KBM-7 (cell line): ENCODE measurements around the gene ABCB11.
"Not testable (repeated sequence)": the region's sequence is repeated elsewhere in the genome, so short reads cannot be mapped to it uniquely, and the experiment has no call there.

ENCODE experiments used
- DNase-seq: peaks from one replicate; pipeline ENCODE4 v3.0.0-alpha.2; 2015
- in situ Hi-C: fragments of 300-500 bp; cut with MboI; formaldehyde crosslinking; loops from 2 replicates; pipeline ENCODE4 v1.14.3; 2020; ENCODE audit warnings: low sequenced_read_pairs, low pct_unique_long_range_greater_than_20kb, mixed read lengths

ABCB11 gene

GRCh38 chr2:169031202-169031601 is at the start of gene ABCB11:
TSS of gene ABCB11 (minus strand) at chr2:169031324. CDS start at chr2:169018125, 13,199 bp downstream.
- in situ Hi-C loops, result no loop called here
- DNase-seq, result no peak

GRCh38 chr2:169080250-169081069 is 49.3 kb upstream of the ABCB11 start:
- peak; percentile 35 for DNase-seq
- in situ Hi-C loops, result no loop called here

DNA sequence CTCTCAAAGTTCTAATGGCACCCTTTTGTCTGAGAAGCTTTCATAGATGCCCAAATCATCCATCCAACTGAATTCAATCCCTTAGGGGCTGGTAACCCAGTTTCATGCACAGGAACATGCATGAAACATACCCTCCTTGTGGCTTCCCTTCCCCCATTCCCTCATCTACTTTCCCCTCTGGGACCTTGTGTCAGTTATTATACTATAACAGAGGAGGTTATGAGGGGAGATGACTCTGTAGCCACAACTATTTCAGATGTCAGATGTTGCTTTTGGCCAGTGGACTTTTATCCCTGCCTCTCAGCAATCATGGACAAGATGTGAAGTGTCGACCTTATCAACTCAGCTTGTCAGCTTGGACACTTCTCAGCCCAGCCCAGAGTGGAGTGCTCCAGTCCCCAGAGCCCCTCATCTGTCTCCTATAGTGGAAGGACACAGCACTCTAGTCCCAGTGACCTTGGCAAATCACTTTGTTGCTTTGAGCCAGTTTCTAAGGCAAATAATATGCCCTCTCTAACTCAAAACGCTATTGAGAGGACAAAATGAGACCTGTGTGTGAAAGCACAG is 46.6 kb upstream of the ABCB11 start:
- in situ Hi-C loops, result no loop called here
- DNase-seq, result no peak

- no peak for DNase-seq
- in situ Hi-C loops, result no loop called here
These were observed 43.0 kb upstream of the ABCB11 start for GRCh38 chr2:169073963-169074751.

DNA sequence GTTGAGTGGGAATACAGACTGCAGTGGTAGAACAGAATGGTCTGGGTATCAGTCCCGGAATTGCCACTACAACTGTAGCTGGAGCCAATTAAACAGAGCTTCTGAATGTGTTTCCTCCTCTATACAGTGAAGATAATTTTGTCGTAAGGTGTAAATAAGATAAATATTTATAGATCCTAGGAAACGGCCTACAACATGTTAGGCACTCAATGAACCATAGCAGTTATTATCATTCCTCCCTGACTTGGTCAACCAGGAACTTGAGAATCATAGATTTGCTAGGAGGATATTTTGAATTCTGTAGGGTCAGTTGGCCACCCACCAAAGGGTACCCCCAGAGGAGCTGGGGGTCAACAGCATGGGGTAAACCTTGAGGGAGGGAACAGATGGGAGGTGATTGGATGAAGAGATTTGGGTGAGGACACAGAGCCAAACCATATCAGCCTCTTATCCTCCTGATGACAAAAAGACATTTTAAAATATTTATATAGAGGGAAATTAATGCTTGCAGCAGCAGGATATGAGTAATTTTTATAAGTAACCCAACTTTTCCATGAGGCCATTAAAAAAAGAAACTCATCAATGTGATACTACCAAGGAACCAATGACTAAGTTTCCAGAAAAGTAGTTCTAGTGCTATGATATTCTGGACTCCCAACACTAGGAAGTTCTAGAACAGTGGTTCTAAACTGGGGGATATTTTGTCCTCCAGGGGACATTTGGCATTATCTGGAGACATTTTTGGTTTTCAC is 42.3 kb upstream of the ABCB11 start:
- no peak for DNase-seq

DNA sequence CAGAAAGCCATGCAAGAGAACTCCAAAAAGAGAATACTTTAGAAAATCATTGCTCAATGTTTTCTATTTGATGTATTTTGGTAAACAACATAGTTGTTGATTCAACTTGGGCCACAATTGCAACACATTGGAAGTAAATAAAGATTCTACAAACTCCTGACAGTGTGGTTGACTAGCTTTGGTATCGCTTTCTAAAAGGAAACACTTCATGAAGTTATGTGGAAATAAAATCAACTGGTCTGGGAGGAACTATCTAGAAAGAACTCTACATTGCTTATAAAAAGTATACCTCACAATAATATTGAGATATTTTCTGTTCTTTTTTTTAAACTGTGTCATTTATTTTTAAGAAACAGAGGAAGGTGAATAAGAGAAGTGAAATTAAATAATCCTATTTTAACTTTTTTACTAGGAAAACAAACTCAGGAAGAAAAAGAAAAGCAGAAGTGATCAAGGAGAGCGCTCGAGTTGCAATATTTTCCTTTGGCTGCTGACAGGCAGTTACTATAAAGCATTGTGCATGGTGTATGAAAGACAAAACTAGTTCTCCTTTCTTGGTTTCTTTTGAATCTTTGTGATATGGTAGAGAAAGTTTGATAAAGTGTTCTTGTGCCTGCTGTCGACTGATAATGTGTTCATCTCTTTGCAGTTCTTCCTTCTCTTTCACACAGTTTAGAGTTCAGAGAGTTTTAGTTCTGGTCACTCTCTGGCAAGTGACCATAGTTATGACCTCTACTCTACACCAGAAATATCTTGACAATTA is 41.2 kb upstream of the ABCB11 start:
- in situ Hi-C loops, result no loop called here
- peak; percentile 84 for DNase-seq

More for the DNA sequence above, 42.3 kb upstream of the ABCB11 start:
- in situ Hi-C loops, result no loop called here

GRCh38 chr2:169071455-169071854 is 40.3 kb upstream of the ABCB11 start:
- no peak for DNase-seq
- in situ Hi-C loops, result no loop called here

- in situ Hi-C loops, result no loop called here
- DNase-seq, result no peak
These were observed 38.7 kb upstream of the ABCB11 start for GRCh38 chr2:169069833-169070232.

- DNase-seq, result peak; percentile 12
- in situ Hi-C loops, result no loop called here
These were observed 38.2 kb upstream of the ABCB11 start, which contains the start of gene DHRS9 for GRCh38 chr2:169069341-169069740. TSS of gene DHRS9 (plus strand) at chr2:169069563. CDS start at chr2:169081582, 12,019 bp downstream.

- in situ Hi-C loops, result no loop called here
- peak; percentile 29 for DNase-seq
These were observed 35.8 kb upstream of the ABCB11 start for GRCh38 chr2:169066897-169067296.

GRCh38 chr2:169065864-169066517 is 34.9 kb upstream of the ABCB11 start:
- in situ Hi-C loops, result no loop called here
- no peak for DNase-seq

- DNase-seq, result no peak
- in situ Hi-C loops, result no loop called here
These were observed 34.3 kb upstream of the ABCB11 start for GRCh38 chr2:169065422-169065821.

GRCh38 chr2:169064199-169064598 is 33.1 kb upstream of the ABCB11 start:
- in situ Hi-C loops, DNase-seq: not testable (repeated sequence)

DNA sequence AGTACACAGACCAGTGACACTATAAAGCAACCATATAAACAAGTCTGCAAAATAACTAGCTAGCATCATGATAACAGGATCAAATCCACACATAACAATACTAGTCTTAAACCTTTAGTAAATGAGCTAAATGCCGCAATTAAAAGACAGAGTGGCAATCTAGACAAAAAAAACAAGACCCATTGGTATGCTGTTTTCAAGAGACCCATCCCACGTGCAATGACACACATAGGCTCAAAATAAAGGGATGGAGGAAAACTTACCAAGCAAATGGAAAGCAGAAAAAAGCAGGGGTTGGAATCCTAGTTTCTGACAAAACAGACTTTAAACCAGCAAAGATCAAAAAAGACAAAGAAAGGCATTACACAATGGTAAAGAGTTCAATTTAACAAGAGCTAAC is 23.5 kb upstream of the ABCB11 start:
- DNase-seq, in situ Hi-C loops: not testable (repeated sequence)

GRCh38 chr2:169050476-169051240 is 19.5 kb upstream of the ABCB11 start:
- no peak for DNase-seq

GRCh38 chr2:169049142-169049541 is 18.0 kb upstream of the ABCB11 start:
- in situ Hi-C loops, result no loop called here
- no peak for DNase-seq

More at GRCh38 chr2:169050476-169051240, 19.5 kb upstream of the ABCB11 start:
- in situ Hi-C loops, result no loop called here
